ENCODE results near the gene SAA4.

DNA sequence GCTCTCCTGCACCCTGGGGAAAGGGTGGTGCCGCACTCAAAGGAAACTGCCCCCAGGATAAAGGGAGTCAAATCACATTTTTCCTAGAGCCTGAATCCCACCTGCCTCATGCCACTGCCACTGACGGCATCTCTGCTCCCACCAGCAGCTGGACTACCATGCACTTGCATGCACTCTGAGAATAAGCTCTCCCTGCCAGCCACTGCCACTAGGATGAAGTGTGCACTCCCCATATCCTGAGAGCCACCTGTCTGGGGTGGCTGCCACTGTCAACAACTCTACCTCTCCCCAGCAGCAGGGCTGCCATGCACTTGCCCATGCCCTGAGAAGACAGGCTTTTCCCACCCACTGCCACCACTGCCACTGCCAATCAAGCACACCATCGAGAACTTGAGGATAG lies 32.4 kb downstream of the SAA4 start:
- TF ChIP-seq POLR2A (IDR thresholded peaks at IDR 0.05), result no peak
- TF ChIP-seq, protein P1, sequence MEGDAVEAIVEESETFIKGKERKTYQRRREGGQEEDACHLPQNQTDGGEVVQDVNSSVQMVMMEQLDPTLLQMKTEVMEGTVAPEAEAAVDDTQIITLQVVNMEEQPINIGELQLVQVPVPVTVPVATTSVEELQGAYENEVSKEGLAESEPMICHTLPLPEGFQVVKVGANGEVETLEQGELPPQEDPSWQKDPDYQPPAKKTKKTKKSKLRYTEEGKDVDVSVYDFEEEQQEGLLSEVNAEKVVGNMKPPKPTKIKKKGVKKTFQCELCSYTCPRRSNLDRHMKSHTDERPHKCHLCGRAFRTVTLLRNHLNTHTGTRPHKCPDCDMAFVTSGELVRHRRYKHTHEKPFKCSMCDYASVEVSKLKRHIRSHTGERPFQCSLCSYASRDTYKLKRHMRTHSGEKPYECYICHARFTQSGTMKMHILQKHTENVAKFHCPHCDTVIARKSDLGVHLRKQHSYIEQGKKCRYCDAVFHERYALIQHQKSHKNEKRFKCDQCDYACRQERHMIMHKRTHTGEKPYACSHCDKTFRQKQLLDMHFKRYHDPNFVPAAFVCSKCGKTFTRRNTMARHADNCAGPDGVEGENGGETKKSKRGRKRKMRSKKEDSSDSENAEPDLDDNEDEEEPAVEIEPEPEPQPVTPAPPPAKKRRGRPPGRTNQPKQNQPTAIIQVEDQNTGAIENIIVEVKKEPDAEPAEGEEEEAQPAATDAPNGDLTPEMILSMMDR (IDR thresholded peaks at IDR 0.05), result no peak
